OCI-LY7 (cell line): ENCODE measurements around the gene PLPP4. TPM values are rescaled to one million over a fixed set of nuclear protein-coding genes. Genes with fewer than 3 reads are reported as not detected.

Source experiments
- BruUV-seq: library from RNA; stranded (reverse); fragments of 400-500 nt; replicated peaks from 2 replicates; lab custom pipeline; 2021; lab: Mats Ljungman, UMichigan
- CTCF ChIA-PET: fragments of 300-600 bp; sonication (Branson Sonifier 250); formaldehyde crosslinking; loops from one replicate; lab custom pipeline; 2022; ENCODE audit warnings: antibody characterized with exemption; ENCODE audit not compliant: unreplicated experiment; lab: Charles Lee
- POLR2A ChIA-PET: fragments of 300-600 bp; sonication (Branson Sonifier 250); formaldehyde crosslinking; loops from one replicate; lab custom pipeline; 2022; ENCODE audit warnings: antibody characterized with exemption; lab: Charles Lee
- DNase-seq: peaks from one replicate; pipeline ENCODE4 v3.0.0-alpha.2; 2015; ENCODE audit warnings: low spot score
- H2AFZ ChIP-seq: fragments of 200-600 bp; sonication (generic), shearing (Covaris generic); 2 replicates; pipeline ENCODE4 v1.6.1; 2014; ENCODE audit warnings: mild to moderate bottlenecking, antibody characterized with exemption, low read length, moderate library complexity
- H3K27ac ChIP-seq: fragments of 200-600 bp; sonication (generic); 2 replicates; pipeline ENCODE4 v1.5.1; 2014; ENCODE audit warnings: mixed run types, low read depth, mild to moderate bottlenecking, moderate library complexity, low read length, inconsistent platforms; ENCODE audit not compliant: poor library complexity, severe bottlenecking
- H3K36me3 ChIP-seq: fragments of 200-600 bp; sonication (generic); 2 replicates; pipeline ENCODE4 v1.6.1; 2014; ENCODE audit warnings: mild to moderate bottlenecking, antibody characterized with exemption, low read length, moderate library complexity, mixed read lengths; ENCODE audit not compliant: insufficient read depth
- H3K4me1 ChIP-seq: fragments of 200-600 bp; sonication (generic); 2 replicates; pipeline ENCODE4 v1.5.1; 2014; ENCODE audit warnings: mild to moderate bottlenecking, low read length; ENCODE audit not compliant: insufficient read depth, poor library complexity, severe bottlenecking
- H3K4me2 ChIP-seq: fragments of 200-600 bp; sonication (generic); 2 replicates; pipeline ENCODE4 v1.6.1; 2014; ENCODE audit warnings: mild to moderate bottlenecking, low read length
- H3K4me3 ChIP-seq: fragments of 200-600 bp; sonication (generic); 2 replicates; pipeline ENCODE4 v1.5.1; 2014; ENCODE audit warnings: mild to moderate bottlenecking, low read depth, low read length; ENCODE audit not compliant: poor library complexity, severe bottlenecking
- H3K79me2 ChIP-seq: fragments of 200-600 bp; sonication (generic); 2 replicates; pipeline ENCODE4 v1.6.1; 2016; ENCODE audit warnings: low read depth, mild to moderate bottlenecking, low read length, moderate library complexity, mixed read lengths; ENCODE audit not compliant: insufficient read depth
- H3K9me2 ChIP-seq: fragments of 200-600 bp; sonication (generic); 2 replicates; pipeline ENCODE4 v1.6.1; 2016; ENCODE audit warnings: mild to moderate bottlenecking, low read length, mixed read lengths; ENCODE audit not compliant: insufficient read depth
- H3K9me3 ChIP-seq: fragments of 200-600 bp; sonication (generic); 2 replicates; pipeline ENCODE4 v1.6.1; 2014; ENCODE audit warnings: mild to moderate bottlenecking, mixed run types, low read length, mixed read lengths
- H4K20me1 ChIP-seq: fragments of 200-600 bp; sonication (generic); 2 replicates; pipeline ENCODE4 v1.6.1; 2014; ENCODE audit warnings: mild to moderate bottlenecking, antibody characterized with exemption, low read length, moderate library complexity, mixed read lengths; ENCODE audit not compliant: insufficient read depth
- CTCF ChIP-seq: fragments of 200-600 bp; sonication (generic); conservative IDR thresholded peaks from 2 replicates; pipeline ENCODE4 v1.5.1; 2014; ENCODE audit warnings: mild to moderate bottlenecking, antibody characterized with exemption, low read length, moderate library complexity, mixed read lengths
- EZH2phosphoT487 ChIP-seq: fragments of 200-600 bp; sonication (generic); IDR thresholded peaks from 2 replicates; pipeline ENCODE4 v1.6.1; 2018; ENCODE audit warnings: low read depth, borderline replicate concordance, mild to moderate bottlenecking, mixed run types, antibody characterized with exemption, low read length, moderate library complexity, mixed read lengths
- intact Hi-C: fragments of 100-400 bp; cut with micrococcal nuclease; formaldehyde crosslinking; loops from one replicate; pipeline ENCODE4 v1.10.0; 2022; ENCODE audit not compliant: unreplicated experiment
- total RNA-seq, 2 experiments: library from RNA; depleted of rRNA in 1 of 2; stranded (reverse); fragments of >200 nt in 1 of 2; shearing (Covaris generic) in 1 of 2; gene quantifications; 2 replicates each; pipeline ENCODE4 v1.2.3, GENCODE V29; 2014 to 2022

The PLPP4 gene
- total RNA-seq, 2 experiments from 2014 or later = not detected

- Histone ChIP-seq H3K79me2 (no peaks in the 10 kb centered on the region), H2AFZ (no peak overlapping the region), H3K9me2 (no peaks in the 10 kb centered on the region), H3K4me1 (no peaks in the 10 kb centered on the region), H3K9me3 (no peaks in the 10 kb centered on the region), H4K20me1 (no peaks in the 10 kb centered on the region), H3K4me2 (no peak overlapping the region), H3K4me3 (no peak overlapping the region), H3K27ac (no peak overlapping the region), H3K36me3 (no peaks in the 10 kb centered on the region)
- intact Hi-C loops = no loop called here
- CTCF ChIA-PET = no interaction called here
- no peak for TF ChIP-seq EZH2phosphoT487
- TF ChIP-seq CTCF = no peak
- no TSS peak for BruUV-seq
- no peak for DNase-seq
- POLR2A ChIA-PET = no interaction called here
Observed at GRCh38 chr10:120578890-120579289, 121.9 kb downstream of the PLPP4 start.

GRCh38 chr10:120580918-120581895, 124.2 kb downstream of the PLPP4 start:
- DNase-seq = no peak
- ChIA-PET CTCF (no interaction called here), POLR2A (no interaction called here)
- Histone ChIP-seq H3K4me2 (no peak overlapping the region), H3K79me2 (no peaks in the 10 kb centered on the region), H3K36me3 (no peaks in the 10 kb centered on the region), H3K9me2 (no peaks in the 10 kb centered on the region), H3K4me1 (no peaks in the 10 kb centered on the region), H4K20me1 (no peaks in the 10 kb centered on the region), H3K4me3 (no peak overlapping the region), H2AFZ (no peak overlapping the region), H3K27ac (no peak overlapping the region), H3K9me3 (no peaks in the 10 kb centered on the region)
- no TSS peak for BruUV-seq
- no peak for TF ChIP-seq EZH2phosphoT487
- TF ChIP-seq CTCF = no peak
- intact Hi-C loops = no loop called here

DNA sequence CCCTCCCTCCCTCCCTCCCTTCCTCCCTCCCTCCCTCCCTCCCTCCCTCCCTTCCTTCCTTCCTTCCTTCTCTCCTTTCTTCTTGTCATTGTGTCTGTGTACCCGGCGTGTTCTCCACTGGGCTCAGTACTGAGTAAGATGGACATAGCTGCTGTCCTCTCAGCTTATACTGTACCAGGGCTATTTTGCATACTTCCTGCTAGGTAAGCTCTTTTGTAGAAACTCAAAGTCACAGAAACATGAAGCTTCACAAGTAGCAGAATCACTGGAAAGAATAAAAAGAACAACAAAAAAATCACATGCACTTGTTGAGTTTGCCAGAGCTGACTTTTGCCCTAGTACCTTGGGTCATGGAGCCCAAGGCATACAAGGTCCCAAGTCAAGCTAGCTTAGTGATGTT, 125.7 kb downstream of the PLPP4 start:
- intact Hi-C loops = no loop called here
- POLR2A ChIA-PET = interaction anchor here (0.6 to 0.7 kb wide), 2 partner anchors 53 to 388 kb away, joined by 3 to 6 read pairs; no protein-coding TSS in a partner anchor
- no peaks in the 10 kb centered on the region for H3K9me2 ChIP-seq
- H3K79me2 ChIP-seq = no peaks in the 10 kb centered on the region
- no peak overlapping the region for H3K4me3 ChIP-seq
- no peak overlapping the region for H2AFZ ChIP-seq
- H4K20me1 ChIP-seq = no peaks in the 10 kb centered on the region
- BruUV-seq = no TSS peak
- no peaks in the 10 kb centered on the region for H3K36me3 ChIP-seq
- H3K9me3 ChIP-seq = no peaks in the 10 kb centered on the region
- no peak overlapping the region for H3K4me2 ChIP-seq
- CTCF ChIA-PET = no interaction called here
- no peak for DNase-seq
- no peaks in the 10 kb centered on the region for H3K4me1 ChIP-seq
- TF ChIP-seq CTCF = no peak
- no peak for TF ChIP-seq EZH2phosphoT487
- no peak overlapping the region for H3K27ac ChIP-seq
